Colon (tissue), 2 donors: ENCODE measurements around the gene EIPR1.

Experiments used
- FAIRE-seq: peaks from 2 replicates; lab custom pipeline; 2012; peaks lifted over from hg19 to GRCh38; lab: Jason Lieb, UNC
- donor health status: control.
- donor health status: control.

EIPR1 gene

GRCh38 chr2:3324036-3324386 is 53.6 kb downstream of the EIPR1 start:
- FAIRE-seq: no peak

DNA sequence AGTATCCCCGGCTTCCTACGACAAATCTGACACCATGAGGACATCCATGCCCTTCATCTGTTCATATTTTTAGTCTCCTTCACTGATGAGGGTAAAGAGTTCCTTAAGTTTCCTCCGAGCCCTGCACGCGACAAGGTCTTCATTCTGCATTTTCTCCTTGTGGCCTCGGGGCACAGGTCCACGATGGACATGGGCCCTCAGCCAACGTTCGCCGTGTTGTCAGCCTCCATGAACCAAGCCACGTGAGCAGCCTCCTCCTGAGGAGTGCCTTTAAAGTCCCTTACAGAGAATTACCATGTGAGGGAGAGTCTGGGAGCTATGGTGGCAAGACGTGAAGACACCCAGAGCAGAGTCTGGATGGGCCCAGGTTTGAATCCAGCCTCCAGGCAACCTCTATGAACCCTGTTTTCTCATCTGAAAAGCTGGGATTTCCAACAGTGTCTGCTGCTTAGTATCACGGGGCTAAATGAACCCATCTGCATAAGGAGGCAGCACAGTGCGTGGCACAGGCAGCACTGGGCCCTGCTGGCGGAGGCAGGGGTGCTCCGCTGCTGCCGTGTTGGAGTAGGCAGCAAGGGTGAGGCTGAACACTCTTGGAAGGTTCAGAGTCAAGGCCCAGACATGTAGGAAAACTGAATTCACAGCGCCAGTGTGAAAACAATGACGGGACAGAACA is 54.1 kb downstream of the EIPR1 start:
- no peak for FAIRE-seq

- FAIRE-seq: no peak
Measured at GRCh38 chr2:3322311-3322970, 55.2 kb downstream of the EIPR1 start.

DNA sequence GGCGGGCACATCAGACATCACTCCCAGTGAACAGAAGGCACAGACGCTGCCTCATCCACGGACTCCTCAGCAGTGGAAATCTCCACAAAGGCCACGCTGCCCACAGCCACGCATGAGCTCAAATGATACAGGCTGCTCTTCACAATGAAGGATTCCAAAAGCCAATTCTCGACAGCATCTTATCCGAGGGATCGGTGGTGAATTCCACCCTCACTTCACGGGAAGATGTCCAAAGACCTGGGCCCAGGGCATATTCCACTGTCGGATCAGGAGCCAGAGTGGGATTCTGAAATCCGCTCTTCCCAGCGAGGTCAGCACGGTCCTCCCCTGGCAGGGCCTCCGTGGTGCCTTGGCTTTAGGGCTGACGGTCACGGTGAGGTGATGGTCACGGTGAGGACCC is 55.8 kb downstream of the EIPR1 start:
- no peak for FAIRE-seq

GRCh38 chr2:3320910-3321605 is 56.6 kb downstream of the EIPR1 start:
- no peak for FAIRE-seq

- FAIRE-seq: no peak
Measured at GRCh38 chr2:3319745-3320566, 57.7 kb downstream of the EIPR1 start.

DNA sequence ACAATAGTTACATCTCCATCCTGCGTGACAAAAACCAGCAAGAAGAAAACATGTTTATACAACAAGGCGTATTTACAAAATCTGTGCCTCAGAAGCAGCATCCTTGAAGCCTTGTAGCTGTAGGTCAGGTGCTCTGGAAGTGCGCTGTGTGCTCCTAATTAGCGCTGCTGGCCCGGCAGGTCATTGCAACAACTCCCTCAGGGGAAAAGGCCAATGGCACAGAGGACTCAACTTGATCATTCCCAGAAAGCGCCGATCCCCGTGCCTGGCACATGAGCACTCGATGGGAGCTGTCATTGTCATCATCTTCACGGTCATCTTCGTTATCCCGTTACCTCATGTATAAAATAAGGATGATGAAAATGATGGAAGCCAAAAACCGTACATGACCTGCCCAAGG is 58.5 kb downstream of the EIPR1 start:
- no peak for FAIRE-seq

- FAIRE-seq: no peak
Measured at GRCh38 chr2:3317871-3318590, 59.6 kb downstream of the EIPR1 start.

- no peak for FAIRE-seq
Measured at GRCh38 chr2:3317277-3317685, 60.3 kb downstream of the EIPR1 start.

- no peak for FAIRE-seq
Measured at GRCh38 chr2:3316456-3317276, 61.0 kb downstream of the EIPR1 start.

- no peak for FAIRE-seq
Measured at GRCh38 chr2:3314626-3315025, 63.0 kb downstream of the EIPR1 start.

- no peak for FAIRE-seq
Measured at GRCh38 chr2:3313781-3314375, 63.7 kb downstream of the EIPR1 start.

DNA sequence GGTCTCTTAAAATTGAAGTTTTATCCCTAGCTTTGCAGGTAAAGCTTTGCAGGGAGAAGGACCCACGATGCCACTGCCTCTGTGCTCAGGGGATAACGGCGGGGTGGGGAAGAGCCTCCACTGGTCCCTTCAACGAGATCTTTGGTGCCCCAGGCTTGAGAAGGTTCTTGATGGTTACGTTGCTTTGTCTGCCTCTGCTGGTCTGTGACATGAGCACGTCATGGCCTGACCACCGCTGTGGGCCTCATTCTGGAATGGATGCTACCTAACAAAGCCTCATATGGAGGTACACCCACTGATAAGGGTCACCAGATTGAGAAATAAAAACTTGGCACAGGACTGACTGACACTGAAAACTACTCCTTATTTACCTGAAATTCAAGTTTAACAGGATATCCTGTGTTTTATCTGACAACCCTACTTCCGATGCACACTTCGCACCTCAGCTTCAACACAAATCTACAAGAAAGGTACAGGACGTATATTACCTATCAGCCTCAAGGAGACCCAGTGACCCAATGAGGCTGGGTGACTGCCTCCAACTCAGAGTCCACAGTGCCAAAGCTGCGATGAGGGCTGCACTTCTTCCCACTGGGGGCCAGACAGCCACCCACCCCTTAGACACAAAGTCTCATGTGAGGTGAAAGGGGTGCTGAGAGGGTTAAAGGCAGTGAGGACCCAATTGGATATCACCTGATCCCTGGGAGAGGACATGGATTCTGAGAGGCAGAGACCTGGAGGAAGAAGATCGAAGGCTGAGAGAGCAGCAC is 64.9 kb downstream of the EIPR1 start:
- FAIRE-seq: no peak

GRCh38 chr2:3311601-3312000 is 66.0 kb downstream of the EIPR1 start:
- no peak for FAIRE-seq

GRCh38 chr2:3309496-3310355 is 67.9 kb downstream of the EIPR1 start:
- FAIRE-seq: no peak

GRCh38 chr2:3307901-3308300 is 69.7 kb downstream of the EIPR1 start:
- FAIRE-seq: no peak

DNA sequence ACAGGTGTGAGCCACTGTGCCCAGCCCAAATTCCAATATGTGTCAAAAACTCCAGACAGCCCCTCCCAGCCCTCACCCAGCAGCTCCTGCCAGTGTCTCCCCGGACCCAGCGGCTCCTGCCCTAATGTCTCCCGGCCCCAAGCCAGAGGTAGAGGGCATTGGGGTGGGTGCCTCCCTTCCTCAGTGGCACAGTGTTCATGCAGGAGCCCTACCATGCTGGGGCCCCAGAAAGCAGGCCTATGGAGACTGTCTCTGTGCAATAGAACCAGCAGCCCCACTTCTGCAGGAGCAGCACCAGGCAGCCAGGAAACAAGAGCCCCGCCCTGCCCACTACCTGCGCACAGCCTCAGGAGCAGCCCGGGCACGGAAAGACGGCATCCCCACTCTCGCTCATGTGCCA is 70.4 kb downstream of the EIPR1 start:
- no peak for FAIRE-seq

- FAIRE-seq: no peak
Measured at GRCh38 chr2:3305952-3306351, 71.7 kb downstream of the EIPR1 start.

DNA sequence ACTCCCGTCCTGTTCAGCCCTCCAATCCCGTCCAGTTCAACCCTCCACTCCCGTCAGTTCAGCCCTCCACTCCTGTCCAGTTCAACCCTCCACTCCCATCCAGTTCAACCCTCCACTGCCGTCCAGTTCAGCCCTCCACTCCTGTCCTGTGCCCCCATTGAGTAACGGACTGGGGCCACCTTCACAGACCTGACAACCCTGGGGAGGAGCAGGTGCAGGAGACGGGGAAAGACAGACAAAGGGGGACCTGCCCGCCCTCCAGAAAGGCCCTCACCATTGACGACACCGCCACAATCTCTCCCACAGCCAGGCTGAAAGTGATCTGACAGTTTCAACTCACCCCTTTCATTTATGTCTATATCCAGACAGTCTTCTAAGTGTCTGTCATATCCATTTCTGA is 72.2 kb downstream of the EIPR1 start:
- no peak for FAIRE-seq
